DMS53 treated with DMSO at 0.1 percent for 48 hours (cell line): ENCODE results near the gene FRK.
A peak's percentile ranks its signal among the peaks of the same experiment; 100 is the strongest.
"Not testable (repeated sequence)": the region's sequence is repeated elsewhere in the genome, so short reads cannot be mapped to it uniquely, and the experiment has no call there.

Experiments used
- DNase-seq: peaks from one replicate; lab custom pipeline; 2025; ENCODE audit not compliant: unreplicated experiment; lab: John Stamatoyannopoulos, UW

Gene FRK

DNA sequence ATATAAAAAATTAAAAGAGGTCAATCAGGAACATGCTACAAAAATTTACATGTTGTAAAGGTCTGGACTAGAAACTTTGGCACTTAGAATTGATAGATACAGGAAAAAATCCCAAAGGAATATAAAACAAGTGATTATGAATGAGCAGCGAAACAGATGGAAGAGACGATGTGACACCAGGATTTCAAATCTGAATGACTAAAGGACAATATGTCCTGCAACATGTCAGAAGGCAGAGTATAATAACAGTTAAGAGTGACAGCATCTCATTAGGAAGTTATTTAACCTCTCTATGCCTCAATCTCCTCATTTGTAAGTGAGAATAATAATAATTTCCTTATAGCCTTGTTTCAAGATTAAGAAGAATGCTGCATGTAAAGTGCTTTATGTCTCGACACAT, 50.3 kb downstream of the FRK start:
- no peak for DNase-seq

DNA sequence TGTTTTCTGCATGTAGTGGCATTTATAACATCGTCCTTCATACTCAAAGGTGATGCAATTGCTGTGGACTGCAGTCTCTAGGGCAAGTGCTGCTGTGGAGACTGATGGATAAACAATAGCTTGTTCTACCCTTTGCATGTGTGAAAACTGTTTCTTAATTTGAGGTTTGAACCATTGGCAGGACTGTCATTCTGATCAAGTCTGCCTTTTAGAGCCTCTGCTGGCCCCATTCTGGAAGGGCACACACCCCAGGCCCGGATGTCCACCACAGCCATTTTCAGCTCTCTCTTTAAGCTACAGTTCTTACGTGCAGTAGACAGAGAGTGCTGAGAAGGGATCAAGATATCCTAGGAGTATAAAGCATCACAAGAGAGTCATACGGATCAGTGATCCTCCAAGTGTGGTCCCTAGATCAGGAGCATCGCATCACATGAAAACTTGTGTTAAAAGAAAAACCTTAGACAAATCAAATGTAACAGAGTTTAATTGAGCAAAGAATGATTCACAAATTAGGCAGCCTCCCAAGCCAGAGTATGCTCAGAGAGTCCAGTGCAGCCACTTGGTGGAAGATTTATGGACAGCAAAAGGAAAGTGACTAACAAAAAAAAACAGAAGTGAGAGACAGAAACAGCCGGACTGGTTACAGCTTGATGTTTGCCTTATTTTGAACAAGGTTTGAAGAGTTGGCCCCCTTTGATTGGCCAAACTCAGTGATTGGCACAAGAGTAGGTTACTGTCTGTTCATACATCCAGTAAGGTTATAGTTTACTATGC, 52.0 kb downstream of the FRK start:
- no peak for DNase-seq

GRCh38 chr6:116004841-116005815, 55.6 kb downstream of the FRK start:
- no peak for DNase-seq

DNA sequence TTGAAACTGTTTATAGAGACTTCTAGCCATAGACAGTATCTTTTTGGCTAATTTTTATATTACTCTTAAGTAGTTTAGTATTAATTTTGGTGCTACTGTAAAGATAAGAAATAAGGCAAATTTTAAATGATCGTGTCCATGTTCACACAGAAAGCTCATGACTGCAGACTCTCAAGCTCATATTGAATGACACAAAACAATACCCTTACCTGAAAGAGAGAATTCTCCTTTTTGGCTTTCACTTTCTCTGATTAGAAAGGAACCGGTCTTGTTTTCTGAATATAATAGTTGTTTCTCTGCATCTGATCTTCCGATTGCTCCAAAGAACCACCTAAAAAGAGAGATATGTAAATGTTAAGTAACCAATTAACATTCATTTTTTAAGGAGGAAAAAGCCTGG, 57.0 kb downstream of the FRK start:
- DNase-seq, result no peak

GRCh38 chr6:116002756-116003155, 57.9 kb downstream of the FRK start:
- no peak for DNase-seq

DNA sequence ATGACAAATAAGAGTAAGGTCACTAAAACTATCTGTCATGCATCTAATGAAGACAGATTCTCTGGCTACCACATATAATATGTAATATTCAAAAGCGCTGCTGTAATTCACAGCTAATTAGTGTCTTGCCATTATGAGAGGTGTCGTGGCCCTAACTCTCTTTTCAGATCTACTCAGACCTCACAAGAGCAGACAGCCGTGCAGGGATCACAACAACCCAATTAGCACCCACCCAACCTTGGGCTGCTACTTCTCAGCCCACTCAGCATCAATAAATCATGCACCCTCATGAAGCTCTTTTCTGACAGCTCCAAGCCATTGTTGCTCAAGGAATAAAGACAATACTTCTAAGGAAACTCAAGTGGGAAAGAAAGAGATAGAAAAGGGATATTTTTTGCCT, 61.5 kb downstream of the FRK start:
- no peak for DNase-seq

GRCh38 chr6:115997990-115998585, 62.6 kb downstream of the FRK start:
- DNase-seq, result no peak

DNA sequence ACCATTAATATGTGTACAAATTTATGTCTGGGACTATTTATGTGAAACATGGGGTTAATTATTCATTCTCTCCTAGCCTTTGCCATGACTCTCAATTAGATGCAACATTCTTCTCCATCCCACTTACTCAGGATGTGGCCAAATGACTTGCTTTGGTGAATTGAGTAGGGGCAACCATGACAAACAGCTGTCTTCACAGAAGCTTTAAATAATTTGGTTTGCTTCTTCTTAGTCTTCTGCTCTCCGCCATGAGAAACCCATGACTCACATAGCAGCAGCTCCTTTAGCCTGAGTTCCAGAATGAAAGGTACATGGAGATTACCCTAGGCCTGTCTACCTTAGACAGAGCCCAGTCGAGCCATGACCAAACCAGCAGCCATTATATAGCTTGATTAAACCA, 74.7 kb downstream of the FRK start:
- DNase-seq, result no peak

DNA sequence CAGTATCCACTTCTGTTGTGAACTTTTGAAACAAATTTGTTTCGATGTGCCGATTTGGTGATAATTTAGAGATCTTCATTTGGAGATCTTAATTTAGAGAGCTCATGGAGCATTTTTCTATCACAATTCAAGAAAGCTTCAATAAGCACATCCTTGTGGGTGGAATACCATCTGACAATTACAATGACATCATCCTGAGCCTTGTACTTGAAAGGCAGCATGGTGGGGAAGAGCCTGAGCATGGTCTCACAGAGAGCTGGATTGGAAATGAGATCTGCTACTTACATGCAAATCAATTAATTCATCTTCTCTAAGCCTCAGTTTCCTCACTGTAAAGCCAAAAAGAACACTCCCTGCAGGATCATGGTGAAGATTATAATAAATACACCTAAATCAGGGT, 75.9 kb downstream of the FRK start:
- no peak for DNase-seq

GRCh38 chr6:115983998-115984397, 76.7 kb downstream of the FRK start:
- no peak for DNase-seq

DNA sequence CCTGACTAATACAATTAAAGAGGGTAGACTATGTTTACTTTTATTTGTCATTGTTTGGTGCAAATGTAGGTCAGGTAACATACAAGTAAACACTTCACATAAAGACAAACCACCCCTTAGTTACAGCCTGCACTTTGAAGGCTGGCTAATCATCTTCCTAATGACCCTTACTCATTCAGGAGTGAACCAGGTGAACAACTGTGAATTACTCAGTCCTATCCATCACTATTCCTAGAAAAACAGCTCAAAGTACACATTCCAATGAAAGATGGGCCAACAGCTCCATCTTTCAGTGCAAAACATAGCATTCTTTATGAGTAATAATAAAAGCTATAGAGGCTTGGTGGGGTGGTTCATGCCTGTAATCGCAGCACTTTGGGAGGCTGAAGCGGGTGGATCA, 78.2 kb downstream of the FRK start:
- peak; percentile 32 for DNase-seq

DNA sequence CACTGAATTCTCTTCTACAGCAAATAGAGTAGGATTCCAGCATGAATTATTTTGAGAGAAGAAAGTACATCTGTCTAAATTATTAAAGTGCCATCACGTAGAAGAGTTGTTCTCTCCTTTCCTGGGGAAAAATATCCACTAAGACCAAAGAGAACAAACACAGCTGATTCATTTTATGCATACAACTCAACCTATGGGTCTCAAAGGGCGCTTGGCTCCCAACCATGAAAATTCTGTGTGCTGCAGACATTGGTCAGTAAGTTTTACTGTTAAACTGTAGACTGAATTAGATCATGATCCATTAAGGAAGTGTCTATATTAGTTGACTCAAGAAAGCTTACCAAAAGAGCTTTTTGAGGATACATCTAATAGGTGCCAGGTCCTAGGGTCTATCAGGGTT, 83.5 kb downstream of the FRK start:
- no peak for DNase-seq

GRCh38 chr6:115976321-115976870, 84.3 kb downstream of the FRK start:
- DNase-seq, result no peak

- no peak for DNase-seq
Measured at GRCh38 chr6:115972679-115973078, 88.0 kb downstream of the FRK start.

DNA sequence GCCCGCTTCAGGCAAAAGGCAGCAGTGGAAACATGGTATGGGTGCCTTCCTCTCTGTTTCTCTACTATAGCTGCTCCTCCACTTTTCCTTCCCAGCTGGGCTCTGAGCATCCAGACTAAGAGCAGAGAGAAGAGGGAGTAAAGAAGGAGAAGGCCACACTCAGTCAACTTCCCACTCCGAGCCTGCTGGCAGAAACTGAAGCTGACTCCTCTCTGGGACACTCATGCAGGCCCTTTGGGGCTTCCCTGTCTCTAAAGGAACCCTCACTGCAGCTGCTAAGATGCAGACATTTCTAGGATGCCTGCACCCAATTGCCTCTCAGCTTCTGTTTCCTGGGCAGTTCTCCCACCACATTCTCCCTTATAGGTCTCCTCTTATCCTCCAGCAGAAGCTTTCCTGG, 88.9 kb downstream of the FRK start:
- DNase-seq, result no peak

GRCh38 chr6:115969930-115970273, 90.8 kb downstream of the FRK start:
- no peak for DNase-seq

- peak; percentile 31 for DNase-seq
Measured at GRCh38 chr6:115969207-115969929, 91.3 kb downstream of the FRK start.

DNA sequence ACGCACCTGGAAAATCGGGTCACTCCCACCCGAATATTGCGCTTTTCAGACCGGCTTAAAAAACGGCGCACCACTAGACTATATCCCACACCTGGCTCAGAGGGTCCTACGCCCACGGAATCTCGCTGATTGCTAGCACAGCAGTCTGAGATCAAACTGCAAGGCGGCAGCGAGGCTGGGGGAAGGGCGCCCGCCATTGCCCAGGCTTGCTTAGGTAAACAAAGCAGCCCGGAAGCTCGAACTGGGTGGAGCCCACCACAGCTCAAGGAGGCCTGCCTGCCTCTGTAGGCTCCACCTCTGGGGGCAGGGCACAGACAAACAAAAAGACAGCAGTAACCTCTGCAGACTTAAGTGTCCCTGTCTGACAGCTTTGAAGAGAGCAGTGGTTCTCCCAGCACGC, 100.4 kb downstream of the FRK start:
- DNase-seq, result not testable (repeated sequence)

GRCh38 chr6:115958958-115959357, 101.7 kb downstream of the FRK start:
- no peak for DNase-seq

DNA sequence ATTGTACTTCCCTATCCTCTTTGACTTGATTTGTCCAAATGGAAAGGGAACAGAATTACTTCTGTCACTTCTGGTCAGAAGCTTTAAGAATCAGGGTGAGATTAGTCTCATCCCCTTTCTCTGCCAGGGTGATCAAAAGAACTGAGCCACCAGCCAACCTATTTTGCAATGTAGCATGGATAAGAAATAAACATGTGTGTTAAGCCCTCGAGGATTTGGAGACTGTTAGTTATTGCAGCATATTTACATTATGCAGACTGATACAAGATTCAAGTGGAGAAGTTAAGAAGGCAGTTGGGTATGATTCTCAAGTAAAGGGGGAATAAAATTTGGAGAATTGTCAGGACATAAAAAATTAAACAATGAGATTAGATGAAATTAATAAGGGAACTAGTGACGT, 106.0 kb downstream of the FRK start:
- DNase-seq, result no peak

GRCh38 chr6:115948751-115949150, 111.9 kb downstream of the FRK start:
- no peak for DNase-seq
